A549 (cell line): ENCODE measurements around the gene COX6A1. TPM values are rescaled to one million over a fixed set of nuclear protein-coding genes. Genes with fewer than 3 reads are reported as not detected.
"Not testable (repeated sequence)": the region's sequence is repeated elsewhere in the genome, so short reads cannot be mapped to it uniquely, and the experiment has no call there.

Experiments used
- ATAC-seq, 2 experiments: fragments of 200-7000 bp in 1 of 2; fragments of >200 bp in 1 of 2; cut with Nextera tagmentation in 1 of 2; cut with Tn5 transposase in 1 of 2; 3 replicates each; pipeline versions ENCODE4 v1.8.0 to v1.9.1; 2018 to 2020; ENCODE audit warnings: mild to moderate bottlenecking in 1 of 2, moderate library complexity in 1 of 2
- CTCF ChIA-PET: fragments of 300-600 bp; sonication (Branson Sonifier 250); formaldehyde crosslinking; extraction: SDS; loops from one replicate; lab custom pipeline; 2021; ENCODE audit warnings: antibody characterized with exemption, inconsistent platforms; lab: Yijun Ruan, JAX
- POLR2A ChIA-PET: fragments of 350-600 bp; formaldehyde crosslinking; extraction: SDS; loops from one replicate; lab custom pipeline; 2021; ENCODE audit warnings: antibody characterized with exemption, inconsistent platforms; lab: Yijun Ruan, JAX
- DNase-seq, 2 experiments: peaks; one replicate each; pipeline versions ENCODE4 v3.0.0 to v3.0.0-alpha.2; 2011 to 2016; ENCODE audit warnings: low read depth in 1 of 2, low spot score in 1 of 2
- FAIRE-seq: peaks from 2 replicates; lab custom pipeline; 2011; peaks lifted over from hg19 to GRCh38; lab: Jason Lieb, UNC
- H3K27ac ChIP-seq, 2 experiments: fragments of >200 bp; sonication (Bioruptor Twin); formaldehyde crosslinking; 3 replicates each; pipeline ENCODE4 v1.5.1; 2016 to 2017
- H3K4me1 ChIP-seq: fragments of >200 bp; sonication (Bioruptor Twin); formaldehyde crosslinking; 3 replicates; pipeline ENCODE4 v1.6.1; 2016
- H3K4me2 ChIP-seq: fragments of >200 bp; sonication (Bioruptor Twin); formaldehyde crosslinking; 3 replicates; pipeline ENCODE4 v1.6.1; 2016
- H3K4me3 ChIP-seq: fragments of >200 bp; sonication (Bioruptor Twin); formaldehyde crosslinking; 3 replicates; pipeline ENCODE4 v1.5.1; 2016
- H3K9me3 ChIP-seq: fragments of >200 bp; sonication (Bioruptor Twin); formaldehyde crosslinking; 3 replicates; pipeline ENCODE4 v1.6.1; 2016
- BHLHE40 ChIP-seq: IDR thresholded peaks from 2 replicates; pipeline ENCODE4 v1.6.1; 2012; ENCODE audit warnings: low read depth, low read length, inconsistent platforms
- CHD2 ChIP-seq: fragments of 150-350 bp; IDR thresholded peaks from 2 replicates; pipeline ENCODE4 v1.6.1; 2014; ENCODE audit warnings: low read length; ENCODE audit not compliant: partially characterized antibody
- EHMT2 ChIP-seq: fragments of 200-600 bp; sonication (generic); IDR thresholded peaks from 2 replicates; pipeline ENCODE4 v1.6.1; 2016; ENCODE audit warnings: antibody characterized with exemption, low read depth, mild to moderate bottlenecking, moderate library complexity
- ELK1 ChIP-seq: fragments of 150-350 bp; IDR thresholded peaks from 2 replicates; pipeline ENCODE4 v1.6.1; 2014; ENCODE audit warnings: low read depth, mild to moderate bottlenecking, low read length
- HDAC2 ChIP-seq: fragments of 200-600 bp; sonication (generic); IDR thresholded peaks from 2 replicates; pipeline ENCODE4 v1.6.1; 2016
- HES2 ChIP-seq: fragments of >200 bp; sonication (Bioruptor Twin); formaldehyde crosslinking; IDR thresholded peaks from 2 replicates; pipeline ENCODE4 v1.6.1; 2016
- HEYL ChIP-seq: fragments of 250-450 bp; sonication (Bioruptor Pico); IDR thresholded peaks from 2 replicates; pipeline ENCODE4 v1.8.0; 2021; ENCODE audit warnings: mild to moderate bottlenecking, moderate library complexity
- HOXB13 ChIP-seq: fragments of 250-450 bp; sonication (Bioruptor Pico); IDR thresholded peaks from 2 replicates; pipeline ENCODE4 v1.5.0; 2020; ENCODE audit warnings: low read depth, mild to moderate bottlenecking, moderate library complexity
- HOXB5 ChIP-seq: fragments of 250-450 bp; sonication (Bioruptor Pico); IDR thresholded peaks from 2 replicates; pipeline ENCODE4 v1.5.0; 2020; ENCODE audit warnings: mild to moderate bottlenecking, moderate library complexity
- JUNB ChIP-seq: fragments of >200 bp; sonication (Bioruptor Twin); formaldehyde crosslinking; IDR thresholded peaks from 2 replicates; pipeline ENCODE4 v1.6.1; 2016
- KDM5A ChIP-seq: fragments of 200-600 bp; sonication (generic); IDR thresholded peaks from 2 replicates; pipeline ENCODE4 v1.6.1; 2016; ENCODE audit warnings: antibody characterized with exemption, mild to moderate bottlenecking
- MYC ChIP-seq: IDR thresholded peaks from 2 replicates; pipeline ENCODE4 v1.6.1; 2012; ENCODE audit warnings: mild to moderate bottlenecking, inconsistent platforms, low read length, improper control_type of control experiment, borderline replicate concordance
- NPAS2 ChIP-seq: fragments of 250-450 bp; sonication (Bioruptor Pico); IDR thresholded peaks from 2 replicates; pipeline ENCODE4 v1.8.0; 2022; ENCODE audit warnings: mild to moderate bottlenecking, moderate library complexity, borderline replicate concordance
- POLR2AphosphoS2 ChIP-seq: conservative IDR thresholded peaks from 2 replicates; pipeline ENCODE4 v1.6.1; 2012; ENCODE audit warnings: low read length, improper control_type of control experiment, inconsistent platforms
- RCOR1 ChIP-seq: fragments of 150-350 bp; IDR thresholded peaks from 2 replicates; pipeline ENCODE4 v1.6.1; 2014; ENCODE audit warnings: antibody characterized with exemption, low read length, low read depth
- RFX5 ChIP-seq: fragments of 450-650 bp; IDR thresholded peaks from 2 replicates; pipeline ENCODE4 v1.7.1; 2014; ENCODE audit warnings: antibody characterized with exemption, mild to moderate bottlenecking, moderate library complexity
- ZFP36 ChIP-seq: fragments of 450-650 bp; IDR thresholded peaks from 2 replicates; pipeline ENCODE4 v1.6.1; 2014; ENCODE audit warnings: borderline replicate concordance; ENCODE audit not compliant: partially characterized antibody
- WGBS: methylation state at CpG from one replicate; pipeline ENCODE4 v1.1.6; 2017; ENCODE audit errors: missing lambda C conversion rate; 5-methylcytosine and 5-hydroxymethylcytosine counted together
- polyA plus RNA-seq, 4 experiments: library from polyadenylated mRNA; depleted of rRNA in 3 of 4; stranded (reverse); fragments of >200 nt; fragmentation: RNase III in 1 of 4; extraction: RNeasy Plus Mini Kit Qiagen cat#74134 plus additional on column Dnase treatment in 1 of 4; gene quantifications; 2 replicates in 3 of 4; 3 replicates in 1 of 4; pipeline ENCODE4 v1.2.3, GENCODE V29; 2011 to 2017
- TF ChIP-seq, protein P1 (sequence below): IDR thresholded peaks from 2 replicates; pipeline ENCODE4 v1.6.1; 2012
- TF ChIP-seq, protein P2 (sequence below): fragments of 450-650 bp; IDR thresholded peaks from 2 replicates; pipeline ENCODE4 v1.6.1; 2014; ENCODE audit warnings: antibody characterized with exemption
- TF ChIP-seq, protein P3 (sequence below): IDR thresholded peaks from 2 replicates; pipeline ENCODE4 v1.6.1; 2012; ENCODE audit warnings: low read depth, borderline replicate concordance

COX6A1 gene
- polyA plus RNA-seq, 2 of the 4 experiments (the other 2 are of a cell fraction), result 759 to 948 TPM

DNA sequence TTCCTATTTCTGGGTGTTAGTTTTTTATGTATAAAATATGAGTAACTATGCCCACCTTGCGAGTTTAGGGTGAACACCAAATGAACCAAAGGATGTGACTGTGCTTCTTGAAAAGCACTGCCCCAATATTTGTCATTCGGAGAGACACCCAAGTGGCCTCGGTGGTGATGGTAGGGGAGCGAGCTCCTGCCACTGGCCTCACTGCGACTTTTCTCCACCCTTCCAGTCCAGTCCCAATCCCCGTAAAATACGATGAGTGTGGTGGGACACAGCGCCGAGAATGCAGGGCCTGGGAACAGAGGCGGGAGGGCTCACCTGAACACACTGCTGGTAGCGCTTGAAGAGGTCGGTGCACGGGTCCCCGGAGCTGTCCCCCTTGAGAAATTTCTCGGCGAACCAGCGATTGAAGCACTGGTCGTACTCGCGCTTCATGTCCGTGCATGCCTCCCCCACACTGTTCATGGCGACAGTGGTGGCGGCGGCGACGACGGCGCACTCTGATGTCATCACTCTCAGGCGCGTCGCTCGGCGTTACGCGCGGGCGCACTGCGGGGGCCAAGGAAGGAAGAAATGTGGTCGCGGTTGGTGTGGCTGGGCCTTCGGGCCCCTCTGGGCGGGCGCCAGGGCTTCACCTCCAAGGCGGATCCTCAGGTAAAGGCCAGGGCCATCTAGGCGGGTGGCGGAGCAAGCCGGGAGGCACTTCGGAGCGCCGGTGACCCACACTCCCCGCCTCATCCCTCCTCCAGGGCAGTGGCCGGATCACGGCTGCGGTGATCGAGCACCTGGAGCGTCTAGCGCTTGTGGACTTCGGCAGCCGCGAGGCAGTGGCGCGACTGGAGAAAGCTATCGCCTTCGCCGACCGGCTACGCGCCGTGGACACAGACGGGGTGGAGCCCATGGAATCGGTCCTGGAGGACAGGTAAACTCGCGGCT, 8.3 kb downstream of the COX6A1 start, which contains the start of the genes GATC and TRIAP1 (continued):
- no peak for TF ChIP-seq HEYL (CRISPR knock-in tag)
- no peak for TF ChIP-seq ELK1
- TF ChIP-seq, all 56 proteins: peak for 12

DNA sequence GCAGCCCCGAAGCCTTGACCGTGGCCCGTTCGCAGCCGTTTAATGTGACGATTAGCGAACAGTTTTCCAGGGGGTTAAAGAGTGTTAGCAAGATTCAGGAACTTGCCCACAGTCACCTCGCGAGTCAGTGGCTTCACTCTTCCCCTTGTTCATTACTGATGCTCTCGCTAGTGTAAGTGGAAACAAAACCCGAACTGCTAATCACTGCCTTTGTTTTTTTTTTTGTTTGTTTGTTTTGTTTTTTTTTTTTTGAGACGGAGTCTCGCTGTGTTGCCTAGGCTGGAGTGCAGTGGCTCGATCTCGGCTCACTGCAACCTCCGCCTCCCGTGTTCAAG, 8.9 kb downstream of the COX6A1 start:
- peaks cover 17% of the 10 kb centered on the region for H3K4me1 ChIP-seq
- DNase-seq, FAIRE-seq, ATAC-seq, H3K9me3 ChIP-seq, POLR2A ChIA-PET: not testable (repeated sequence)
- WGBS, result 9% methylated on average over 17 of the region's 17 CpGs
- H3K27ac ChIP-seq, result peak overlapping the region; percentile 93 to 97
- H3K4me3 ChIP-seq, result peak overlapping the region; percentile 84
- H3K4me2 ChIP-seq, result peak overlapping the region; percentile 90
- CTCF ChIA-PET, result interaction anchor here (0.7 to 2.5 kb wide), 7 partner anchors 8 to 90 kb away, joined by 3 to 12 read pairs (median 4); no protein-coding TSS in a partner anchor

GRCh38 chr12:120447992-120448391, 10.1 kb downstream of the COX6A1 start:
- ATAC-seq, result no peak
- ChIA-PET CTCF (interaction anchor here (0.6 to 2.5 kb wide), 7 partner anchors 8 to 92 kb away, joined by 3 to 12 read pairs (median 3); no protein-coding TSS in a partner anchor), POLR2A (interaction anchor here (1.4 kb wide), 1 partner anchor 11 kb away, joined by 3 read pairs; no protein-coding TSS in a partner anchor)
- no peak for FAIRE-seq
- peak overlapping the region; percentile 90 for H3K4me2 ChIP-seq
- TF ChIP-seq, protein P1, sequence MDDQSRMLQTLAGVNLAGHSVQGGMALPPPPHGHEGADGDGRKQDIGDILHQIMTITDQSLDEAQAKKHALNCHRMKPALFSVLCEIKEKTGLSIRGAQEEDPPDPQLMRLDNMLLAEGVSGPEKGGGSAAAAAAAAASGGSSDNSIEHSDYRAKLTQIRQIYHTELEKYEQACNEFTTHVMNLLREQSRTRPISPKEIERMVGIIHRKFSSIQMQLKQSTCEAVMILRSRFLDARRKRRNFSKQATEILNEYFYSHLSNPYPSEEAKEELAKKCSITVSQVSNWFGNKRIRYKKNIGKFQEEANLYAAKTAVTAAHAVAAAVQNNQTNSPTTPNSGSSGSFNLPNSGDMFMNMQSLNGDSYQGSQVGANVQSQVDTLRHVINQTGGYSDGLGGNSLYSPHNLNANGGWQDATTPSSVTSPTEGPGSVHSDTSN, result no peak
- no peak for TF ChIP-seq HOXB5 (CRISPR knock-in tag)
- no peak for TF ChIP-seq RFX5
- TF ChIP-seq NPAS2, result no peak
- TF ChIP-seq MYC, result no peak
- TF ChIP-seq EHMT2, result no peak
- TF ChIP-seq HOXB13 (CRISPR knock-in tag), result no peak
- no peak for TF ChIP-seq JUNB
- no peak for TF ChIP-seq BHLHE40
- TF ChIP-seq CHD2, result no peak
- TF ChIP-seq ZFP36, result no peak
- TF ChIP-seq POLR2AphosphoS2, result no peak
- TF ChIP-seq HES2, result no peak
- TF ChIP-seq RCOR1, result no peak
- TF ChIP-seq HDAC2, result no peak
- TF ChIP-seq, protein P2, sequence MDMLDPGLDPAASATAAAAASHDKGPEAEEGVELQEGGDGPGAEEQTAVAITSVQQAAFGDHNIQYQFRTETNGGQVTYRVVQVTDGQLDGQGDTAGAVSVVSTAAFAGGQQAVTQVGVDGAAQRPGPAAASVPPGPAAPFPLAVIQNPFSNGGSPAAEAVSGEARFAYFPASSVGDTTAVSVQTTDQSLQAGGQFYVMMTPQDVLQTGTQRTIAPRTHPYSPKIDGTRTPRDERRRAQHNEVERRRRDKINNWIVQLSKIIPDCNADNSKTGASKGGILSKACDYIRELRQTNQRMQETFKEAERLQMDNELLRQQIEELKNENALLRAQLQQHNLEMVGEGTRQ, result no peak
- TF ChIP-seq KDM5A, result no peak
- TF ChIP-seq, protein P3, sequence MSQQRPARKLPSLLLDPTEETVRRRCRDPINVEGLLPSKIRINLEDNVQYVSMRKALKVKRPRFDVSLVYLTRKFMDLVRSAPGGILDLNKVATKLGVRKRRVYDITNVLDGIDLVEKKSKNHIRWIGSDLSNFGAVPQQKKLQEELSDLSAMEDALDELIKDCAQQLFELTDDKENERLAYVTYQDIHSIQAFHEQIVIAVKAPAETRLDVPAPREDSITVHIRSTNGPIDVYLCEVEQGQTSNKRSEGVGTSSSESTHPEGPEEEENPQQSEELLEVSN, result no peak
- peaks cover 17% of the 10 kb centered on the region for H3K4me1 ChIP-seq
- no peak for DNase-seq
- H3K27ac ChIP-seq, result no peak overlapping the region
- no peaks in the 10 kb centered on the region for H3K9me3 ChIP-seq
- WGBS, result 94% methylated on average over 4 of the region's 4 CpGs
- no peak overlapping the region for H3K4me3 ChIP-seq
